ENCODE measurements around the gene ISG15. TPM values are rescaled to one million over a fixed set of nuclear protein-coding genes. Genes with fewer than 3 reads are reported as not detected.

ISG15 gene
- total and polyA plus RNA-seq, 9 of the 15 experiments (the other 6 are each of a cell fraction or from before 2014, with no cell fraction given), result 0.40 to 58.3 (median 12.2) TPM

- TF ChIP-seq MTA3 (IDR thresholded peaks at IDR 0.05; ENCODE audit: borderline replicate concordance) (peak; percentile 89; the same call in 1 of the 2 replicates), ZNF212 (CRISPR knock-in tag; IDR thresholded peaks at IDR 0.05) (no peak), ZNF583 (CRISPR knock-in tag; IDR thresholded peaks at IDR 0.05) (peak; percentile 92; the same call in 1 of the 2 replicates), SP1 (CRISPR knock-in tag; IDR thresholded peaks at IDR 0.05) (peak; percentile 31; the same call in 1 of the 2 replicates), NCOR1 (IDR thresholded peaks at IDR 0.05) (peak; percentile 76), CBX5 (IDR thresholded peaks at IDR 0.05; ENCODE audit: borderline replicate concordance, low read depth) (peak; percentile 44; the same call in 1 of the 2 replicates), ZBTB2 (IDR thresholded peaks at IDR 0.05) (peak; percentile 75), GMEB1 (CRISPR knock-in tag; IDR thresholded peaks at IDR 0.05) (0 out of 2 replicates have a peak, but pooled peaks have one; percentile 15), SLC30A9 (CRISPR knock-in tag; IDR thresholded peaks at IDR 0.05) (no peak), FUS (optimal IDR thresholded peaks at IDR 0.05; ENCODE audit: low read depth, low read length) (no peak), EP300 (IDR thresholded peaks at IDR 0.05; ENCODE audit: low read length) (peak; percentile 55; the same call in 1 of the 2 replicates), ZBTB7A (IDR thresholded peaks at IDR 0.05; ENCODE audit: borderline replicate concordance, control insufficient read depth, low read depth, low read length) (peak; percentile 49; the same call in 1 of the 2 replicates), TFAM (CRISPR knock-in tag; conservative IDR thresholded peaks at IDR 0.05) (no peak), ZNF253 (CRISPR knock-in tag; conservative IDR thresholded peaks at IDR 0.05) (no peak), MXI1 (IDR thresholded peaks at IDR 0.05; ENCODE audit: low read depth, low read length) (no peak), RBBP5 (IDR thresholded peaks at IDR 0.05; ENCODE audit: borderline replicate concordance, insufficient read depth, low read length, poor library complexity, severe bottlenecking) (peak; percentile 44)
- TF ChIP-seq, protein P1, sequence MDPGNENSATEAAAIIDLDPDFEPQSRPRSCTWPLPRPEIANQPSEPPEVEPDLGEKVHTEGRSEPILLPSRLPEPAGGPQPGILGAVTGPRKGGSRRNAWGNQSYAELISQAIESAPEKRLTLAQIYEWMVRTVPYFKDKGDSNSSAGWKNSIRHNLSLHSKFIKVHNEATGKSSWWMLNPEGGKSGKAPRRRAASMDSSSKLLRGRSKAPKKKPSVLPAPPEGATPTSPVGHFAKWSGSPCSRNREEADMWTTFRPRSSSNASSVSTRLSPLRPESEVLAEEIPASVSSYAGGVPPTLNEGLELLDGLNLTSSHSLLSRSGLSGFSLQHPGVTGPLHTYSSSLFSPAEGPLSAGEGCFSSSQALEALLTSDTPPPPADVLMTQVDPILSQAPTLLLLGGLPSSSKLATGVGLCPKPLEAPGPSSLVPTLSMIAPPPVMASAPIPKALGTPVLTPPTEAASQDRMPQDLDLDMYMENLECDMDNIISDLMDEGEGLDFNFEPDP (CRISPR knock-in tag; IDR thresholded peaks at IDR 0.05), result no peak
- TF ChIP-seq, protein P2, sequence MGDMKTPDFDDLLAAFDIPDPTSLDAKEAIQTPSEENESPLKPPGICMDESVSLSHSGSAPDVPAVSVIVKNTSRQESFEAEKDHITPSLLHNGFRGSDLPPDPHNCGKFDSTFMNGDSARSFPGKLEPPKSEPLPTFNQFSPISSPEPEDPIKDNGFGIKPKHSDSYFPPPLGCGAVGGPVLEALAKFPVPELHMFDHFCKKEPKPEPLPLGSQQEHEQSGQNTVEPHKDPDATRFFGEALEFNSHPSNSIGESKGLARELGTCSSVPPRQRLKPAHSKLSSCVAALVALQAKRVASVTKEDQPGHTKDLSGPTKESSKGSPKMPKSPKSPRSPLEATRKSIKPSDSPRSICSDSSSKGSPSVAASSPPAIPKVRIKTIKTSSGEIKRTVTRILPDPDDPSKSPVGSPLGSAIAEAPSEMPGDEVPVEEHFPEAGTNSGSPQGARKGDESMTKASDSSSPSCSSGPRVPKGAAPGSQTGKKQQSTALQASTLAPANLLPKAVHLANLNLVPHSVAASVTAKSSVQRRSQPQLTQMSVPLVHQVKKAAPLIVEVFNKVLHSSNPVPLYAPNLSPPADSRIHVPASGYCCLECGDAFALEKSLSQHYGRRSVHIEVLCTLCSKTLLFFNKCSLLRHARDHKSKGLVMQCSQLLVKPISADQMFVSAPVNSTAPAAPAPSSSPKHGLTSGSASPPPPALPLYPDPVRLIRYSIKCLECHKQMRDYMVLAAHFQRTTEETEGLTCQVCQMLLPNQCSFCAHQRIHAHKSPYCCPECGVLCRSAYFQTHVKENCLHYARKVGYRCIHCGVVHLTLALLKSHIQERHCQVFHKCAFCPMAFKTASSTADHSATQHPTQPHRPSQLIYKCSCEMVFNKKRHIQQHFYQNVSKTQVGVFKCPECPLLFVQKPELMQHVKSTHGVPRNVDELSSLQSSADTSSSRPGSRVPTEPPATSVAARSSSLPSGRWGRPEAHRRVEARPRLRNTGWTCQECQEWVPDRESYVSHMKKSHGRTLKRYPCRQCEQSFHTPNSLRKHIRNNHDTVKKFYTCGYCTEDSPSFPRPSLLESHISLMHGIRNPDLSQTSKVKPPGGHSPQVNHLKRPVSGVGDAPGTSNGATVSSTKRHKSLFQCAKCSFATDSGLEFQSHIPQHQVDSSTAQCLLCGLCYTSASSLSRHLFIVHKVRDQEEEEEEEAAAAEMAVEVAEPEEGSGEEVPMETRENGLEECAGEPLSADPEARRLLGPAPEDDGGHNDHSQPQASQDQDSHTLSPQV (IDR thresholded peaks at IDR 0.05), result peak; percentile 87
Observed at GRCh38 chr1:1004780-1005697, 8.3 kb upstream of the ISG15 start (continued).
